Umbilical cord (tissue), 2 donors: ENCODE measurements around the gene ROBO1. TPM values are rescaled to one million over a fixed set of nuclear protein-coding genes. Genes with fewer than 3 reads are reported as not detected.
A peak's percentile ranks its signal among the peaks of the same experiment; 100 is the strongest.
"Not testable (repeated sequence)": the region's sequence is repeated elsewhere in the genome, so short reads cannot be mapped to it uniquely, and the experiment has no call there.

Experiments used
- DNase-seq: peaks from one replicate; pipeline ENCODE4 v3.0.0-alpha.2; 2015; ENCODE audit warnings: low spot score
- total RNA-seq: library from RNA; depleted of rRNA; stranded (reverse); fragments of >200 nt; gene quantifications from one replicate; pipeline ENCODE4 v1.2.3, GENCODE V29; 2014; ENCODE audit warnings: low replicate concordance; ENCODE audit not compliant: insufficient read depth

Gene ROBO1
- total RNA-seq, 1 donor from 2014 or later: 27.9 TPM

GRCh38 chr3:79317551-79318518 lies 450.0 kb downstream of the ROBO1 start:
- no peak for DNase-seq

GRCh38 chr3:79314962-79315361 lies 452.8 kb downstream of the ROBO1 start:
- DNase-seq: no peak

DNA sequence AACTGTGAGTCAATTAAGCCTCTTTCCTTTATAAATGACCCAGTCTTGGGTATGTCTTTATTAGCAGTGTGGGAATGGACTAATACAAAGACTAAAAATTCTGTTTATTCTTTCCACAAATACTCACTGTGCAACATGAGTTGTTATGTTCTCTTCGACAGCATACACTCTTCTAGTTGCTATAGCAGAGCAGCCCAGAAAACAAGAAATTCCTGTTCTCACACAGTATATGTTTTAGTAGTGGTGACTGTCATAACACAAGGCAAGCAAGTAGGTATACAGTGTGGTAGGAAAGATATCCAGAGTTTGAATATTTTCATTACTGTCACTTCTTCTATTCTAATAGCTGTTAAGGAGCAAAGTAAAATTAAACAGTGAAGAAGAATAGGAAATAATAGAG lies 453.3 kb downstream of the ROBO1 start:
- peak; percentile 63 for DNase-seq

- DNase-seq: no peak
Measured at GRCh38 chr3:79310016-79310415, 457.8 kb downstream of the ROBO1 start.

GRCh38 chr3:79306934-79307570 lies 460.7 kb downstream of the ROBO1 start:
- no peak for DNase-seq

GRCh38 chr3:79299949-79300635 lies 467.7 kb downstream of the ROBO1 start:
- not testable (repeated sequence) for DNase-seq

DNA sequence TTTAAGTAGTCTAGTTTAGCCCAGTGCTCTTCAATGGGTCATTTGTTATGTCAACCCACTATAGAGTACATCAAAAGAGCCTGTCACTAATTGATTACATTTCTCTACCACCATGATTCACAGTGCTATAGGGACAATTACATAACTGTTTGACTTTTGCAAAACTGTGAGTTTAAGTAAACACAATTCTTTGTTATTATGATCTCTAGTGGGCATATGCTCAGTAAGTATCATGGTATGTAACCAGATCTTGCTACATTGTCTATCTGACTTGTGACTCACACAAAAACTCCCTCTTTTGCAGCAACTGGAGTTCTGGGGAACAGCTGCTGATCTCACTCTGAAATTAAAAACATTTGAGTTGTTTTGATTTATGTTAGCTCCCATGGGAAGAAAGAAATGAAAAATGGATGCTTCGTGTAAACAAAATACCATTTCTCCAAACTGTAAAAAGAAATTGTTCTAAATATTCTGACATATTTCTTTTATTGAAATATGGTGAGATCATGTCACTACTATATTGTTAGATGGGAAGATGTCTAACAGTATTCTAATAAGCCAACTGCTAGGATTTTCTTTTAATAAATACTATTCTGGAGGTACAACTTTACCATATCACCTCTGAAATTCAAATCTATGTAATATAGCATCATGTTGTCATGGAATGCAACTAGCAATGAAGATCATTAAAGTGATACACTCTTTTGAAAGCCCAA lies 470.4 kb downstream of the ROBO1 start:
- peak; percentile 13 for DNase-seq

GRCh38 chr3:79286882-79287281 lies 480.9 kb downstream of the ROBO1 start:
- no peak for DNase-seq

GRCh38 chr3:79285871-79286270 lies 481.9 kb downstream of the ROBO1 start:
- no peak for DNase-seq

GRCh38 chr3:79285380-79285779 lies 482.4 kb downstream of the ROBO1 start:
- no peak for DNase-seq

DNA sequence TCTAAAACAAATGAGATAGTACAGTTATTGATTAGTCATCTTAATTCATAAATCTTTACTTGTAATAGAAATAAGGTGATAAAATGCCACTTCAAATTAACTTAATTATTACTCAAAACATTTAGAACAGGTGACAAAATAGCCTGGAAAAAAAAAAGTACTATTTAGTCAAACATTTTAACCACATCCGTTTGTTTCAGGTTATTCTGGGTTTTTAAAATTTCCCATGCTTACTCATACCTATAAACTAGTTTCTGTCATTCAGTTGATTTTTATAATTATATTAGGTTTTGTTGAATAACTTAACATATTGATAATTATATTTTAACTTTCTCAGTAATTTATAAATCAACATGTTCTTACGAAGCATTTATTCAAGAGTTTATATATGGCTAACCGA lies 483.0 kb downstream of the ROBO1 start:
- no peak for DNase-seq

GRCh38 chr3:79278681-79279080 lies 489.1 kb downstream of the ROBO1 start:
- DNase-seq: no peak

GRCh38 chr3:79268422-79268821 lies 499.4 kb downstream of the ROBO1 start:
- DNase-seq: no peak

DNA sequence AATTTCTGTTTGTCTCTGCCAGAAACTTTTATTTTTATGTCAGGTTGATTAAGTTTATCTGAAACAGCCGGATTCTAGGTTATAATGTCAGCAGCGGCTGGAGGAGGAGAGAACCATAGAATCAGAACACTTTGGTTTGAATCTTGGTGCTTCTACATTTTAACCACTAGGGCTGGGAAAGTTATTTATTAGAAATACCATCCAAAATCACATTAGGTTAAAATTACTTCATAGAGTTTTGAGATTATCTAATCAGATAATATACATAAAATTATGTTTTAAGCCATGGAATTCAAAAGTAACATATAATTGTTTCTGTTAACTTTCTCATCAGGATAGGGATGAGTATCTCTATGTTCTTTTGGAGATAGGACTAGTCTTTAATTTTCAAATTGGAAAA lies 502.9 kb downstream of the ROBO1 start:
- no peak for DNase-seq

DNA sequence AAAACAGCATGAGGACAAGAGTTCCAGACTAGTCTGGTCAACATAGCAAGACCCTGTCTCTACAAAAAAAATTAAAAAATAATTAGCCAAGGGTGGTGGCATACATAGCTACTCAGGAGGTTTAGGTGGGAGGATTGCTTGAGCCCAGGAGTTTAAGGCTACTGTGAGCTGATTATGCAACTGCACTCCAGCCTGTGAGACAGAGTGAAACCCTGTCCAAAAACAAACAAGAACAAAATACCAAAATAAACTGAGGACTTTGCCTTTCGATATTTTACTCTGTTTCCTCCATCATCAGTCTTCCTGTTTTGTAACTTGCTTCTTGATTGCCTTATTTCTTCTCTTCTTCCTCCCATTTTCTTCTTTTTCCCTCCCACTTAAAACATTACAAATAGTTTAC lies 504.4 kb downstream of the ROBO1 start:
- DNase-seq: no peak

- DNase-seq: no peak
Measured at GRCh38 chr3:79258479-79258878, 509.3 kb downstream of the ROBO1 start.

DNA sequence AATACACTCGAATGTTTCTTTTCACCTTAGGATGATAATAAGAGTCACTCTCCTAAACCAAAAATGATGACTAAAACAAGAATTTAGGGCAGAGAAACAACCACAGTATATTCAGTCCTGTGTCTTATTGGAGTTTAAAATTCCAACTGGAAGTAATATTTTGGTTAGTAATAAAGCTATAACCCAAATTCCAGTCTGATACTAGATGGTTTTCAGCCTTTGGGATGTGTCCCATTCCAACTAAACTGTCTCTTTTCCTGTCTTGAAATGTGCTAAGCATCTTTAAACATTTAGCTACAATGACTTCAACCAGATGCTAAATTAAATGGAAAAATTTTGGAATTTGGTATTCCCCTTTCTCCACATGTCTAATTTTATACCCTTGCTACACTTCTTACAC lies 510.0 kb downstream of the ROBO1 start:
- no peak for DNase-seq

GRCh38 chr3:79255702-79256101 lies 512.1 kb downstream of the ROBO1 start:
- DNase-seq: no peak

GRCh38 chr3:79255292-79255691 lies 512.5 kb downstream of the ROBO1 start:
- no peak for DNase-seq

- DNase-seq: no peak
Measured at GRCh38 chr3:79253704-79254103, 514.1 kb downstream of the ROBO1 start.

GRCh38 chr3:79253271-79253670 lies 514.5 kb downstream of the ROBO1 start:
- DNase-seq: no peak

GRCh38 chr3:79250746-79251145 lies 517.1 kb downstream of the ROBO1 start:
- no peak for DNase-seq
